Heart right ventricle (tissue), 16 donors: ENCODE results near the gene NACA. TPM values are rescaled to one million over a fixed set of nuclear protein-coding genes. Genes with fewer than 3 reads are reported as not detected.

ENCODE experiments used
- ATAC-seq, 8 donors: fragments of 200-7000 bp; cut with Tn5 transposase; one replicate each; pipeline ENCODE4 v1.9.1; 2020; ENCODE audit warnings: mild to moderate bottlenecking in 8 of 8, moderate library complexity in 8 of 8, moderate number of reproducible peaks in 1 of 8
- DNase-seq, 2 donors: peaks; one replicate each; pipeline ENCODE4 v3.0.0-alpha.2; 2020
- H3K27ac ChIP-seq, 10 donors: fragments of 200-600 bp; sonication (generic) in 2 of 10; one replicate each; pipeline versions ENCODE4 v1.5.0 to v1.8.0; 2020 to 2022; ENCODE audit warnings: mild to moderate bottlenecking in 3 of 10
- H3K27me3 ChIP-seq, 7 donors: fragments of 200-600 bp; one replicate each; pipeline ENCODE4 v1.8.0; 2021 to 2022; ENCODE audit warnings: mild to moderate bottlenecking in 2 of 7
- H3K36me3 ChIP-seq, 9 donors: fragments of 200-600 bp; sonication (generic) in 1 of 9; one replicate each; pipeline versions ENCODE4 v1.5.0 to v1.8.0; 2020 to 2022; ENCODE audit warnings: mild to moderate bottlenecking in 2 of 9
- H3K4me1 ChIP-seq, 9 donors: fragments of 200-600 bp; sonication (generic) in 1 of 9; one replicate each; pipeline versions ENCODE4 v1.5.0 to v1.8.0; 2020 to 2022; ENCODE audit warnings: mild to moderate bottlenecking in 4 of 9
- H3K4me3 ChIP-seq, 10 donors: fragments of 200-600 bp; sonication (generic) in 2 of 10; one replicate each; pipeline versions ENCODE4 v1.5.0 to v1.8.0; 2020 to 2022; ENCODE audit warnings: mild to moderate bottlenecking in 7 of 10, moderate library complexity in 2 of 10
- H3K9me3 ChIP-seq, 11 donors: fragments of 200-600 bp in 10 of 11; sonication (generic) in 2 of 11; one replicate each; pipeline versions ENCODE4 v1.5.0 to v1.8.0; 2013 to 2022; ENCODE audit warnings: mild to moderate bottlenecking in 2 of 11, control low read depth in 1 of 11, moderate library complexity in 1 of 11
- WGBS, 2 donors: extraction: QIAGEN DNeasy Blood & Tissue Kit; methylation state at CpG; one replicate each; pipeline ENCODE4 v1.1.7; 2013; ENCODE audit warnings: inconsistent platforms in 1 of 2; 5-methylcytosine and 5-hydroxymethylcytosine counted together
- intact Hi-C, 10 donors: fragments of 100-400 bp; cut with DNase I; formaldehyde crosslinking; loops; one replicate each; pipeline versions ENCODE4 v1.11.1 to v1.14.2; 2022
- polyA plus RNA-seq, 2 donors: library from polyadenylated mRNA; stranded (reverse); fragments of 200-250 nt; gene quantifications; one replicate each; pipeline ENCODE4 v1.2.3, GENCODE V29; 2013
- total RNA-seq, 10 donors: library from RNA; stranded (reverse); fragmentation: NEBNext Ultra II Directional in 3 of 10; extraction: Animal tissue kit (Norgen Biotek cat#: 25700) in 3 of 10; gene quantifications; one replicate each; pipeline versions ENCODE4 v1.2.1 to v1.2.4, GENCODE V29; 2021 to 2023
- TF ChIP-seq, protein P1 (sequence below), 9 donors: fragments of 200-600 bp; sonication (generic) in 2 of 9; IDR thresholded peaks; one replicate each; pipeline versions ENCODE4 v1.5.0 to v1.8.0; 2021 to 2022; ENCODE audit warnings: antibody characterized with exemption in 9 of 9, mild to moderate bottlenecking in 5 of 9, moderate library complexity in 1 of 9
- donor health status: Arrhythmogenic right ventricular cardiomyopathy.
- donor health status: ischemic (EF 13 %, LVEDD 7.1; RV severe dilation, severe dysfunction).
- donor health status: healthy with polysubstance abuse.
- donor health status: DM: no; HTN: yes; CAD: no.
- donor health status: DM: no; HTN: no; CAD: no.
- donor health status: ischemic (EF 25% LVEDD 6.9; RV normal size, moderate dysfunction).
- donor health status: ischemic (EF 25% LVEDD 5.7; RV mildly dilated, moderate dysfunction).
- donor health status: healthy.
- donor health status: DM: yes; HTN: yes; CAD: no.
- donor health status: Ischemic cardiomyopathy.
- donor health status: ischemic (EF 35%, LVEDD 5.7; RV mildly dilated, moderate dysfunction).
- donor health status: nonischemic (EF 11% LVEDD 7.7; RV severe dilation, severe dysfunction).
- donor health status: DM: yes; HTN: yes; CAD: no.
- donor health status: PGD.
- donor health status: ischemic (EF 29% LVEDD 5.4; RV normal size, mild dysfunction).
- donor health status: nonischemic (EF 23%, LVEDD 6.1; RV moderate dilation, normal function).

NACA gene
- total and polyA plus RNA-seq, 12 donors, result 476 to 1,249 (median 615) TPM

GRCh38 chr12:56676851-56677580 lies 48.1 kb downstream of the NACA start:
- DNase-seq, result no peak
- no peaks in the 10 kb centered on the region for H3K9me3 ChIP-seq
- H3K27me3 ChIP-seq, result no peaks in the 10 kb centered on the region
- peaks cover 0 to 72% (median 53%) of the 10 kb centered on the region in 9 donors for H3K4me1 ChIP-seq
- H3K4me3 ChIP-seq, result no peak overlapping the region
- TF ChIP-seq, protein P1, sequence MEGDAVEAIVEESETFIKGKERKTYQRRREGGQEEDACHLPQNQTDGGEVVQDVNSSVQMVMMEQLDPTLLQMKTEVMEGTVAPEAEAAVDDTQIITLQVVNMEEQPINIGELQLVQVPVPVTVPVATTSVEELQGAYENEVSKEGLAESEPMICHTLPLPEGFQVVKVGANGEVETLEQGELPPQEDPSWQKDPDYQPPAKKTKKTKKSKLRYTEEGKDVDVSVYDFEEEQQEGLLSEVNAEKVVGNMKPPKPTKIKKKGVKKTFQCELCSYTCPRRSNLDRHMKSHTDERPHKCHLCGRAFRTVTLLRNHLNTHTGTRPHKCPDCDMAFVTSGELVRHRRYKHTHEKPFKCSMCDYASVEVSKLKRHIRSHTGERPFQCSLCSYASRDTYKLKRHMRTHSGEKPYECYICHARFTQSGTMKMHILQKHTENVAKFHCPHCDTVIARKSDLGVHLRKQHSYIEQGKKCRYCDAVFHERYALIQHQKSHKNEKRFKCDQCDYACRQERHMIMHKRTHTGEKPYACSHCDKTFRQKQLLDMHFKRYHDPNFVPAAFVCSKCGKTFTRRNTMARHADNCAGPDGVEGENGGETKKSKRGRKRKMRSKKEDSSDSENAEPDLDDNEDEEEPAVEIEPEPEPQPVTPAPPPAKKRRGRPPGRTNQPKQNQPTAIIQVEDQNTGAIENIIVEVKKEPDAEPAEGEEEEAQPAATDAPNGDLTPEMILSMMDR (IDR thresholded peaks at IDR 0.05), result no peak
- peak in 1 of 8 donors; percentile 45 for ATAC-seq
- H3K27ac ChIP-seq, result no peak overlapping the region
- intact Hi-C loops, result no loop called here
- 83% methylated on average over 11 of the region's 11 CpGs for WGBS, 2 donors
- H3K36me3 ChIP-seq, result peaks cover 0 to 41% (median 7%) of the 10 kb centered on the region in 9 donors

DNA sequence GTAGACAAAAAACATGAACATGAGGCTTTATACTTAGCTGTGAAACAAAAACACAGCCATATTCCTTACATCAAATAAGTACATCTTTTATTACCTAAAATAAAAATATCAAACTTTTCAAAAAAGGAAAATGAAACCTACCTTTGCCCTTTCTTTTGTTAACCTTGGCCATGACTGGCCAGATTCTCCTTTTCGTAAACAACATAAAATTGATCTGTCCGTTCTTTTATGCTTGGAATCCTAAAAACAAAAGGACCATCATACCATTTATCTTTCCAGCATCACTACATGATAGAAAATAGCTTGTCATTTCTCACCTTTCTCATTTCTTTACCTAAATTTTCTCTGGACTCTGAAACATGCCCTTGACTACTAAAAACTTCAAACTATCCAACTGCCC lies 53.5 kb downstream of the NACA start:
- H3K36me3 ChIP-seq, result peaks cover 0 to 74% (median 45%) of the 10 kb centered on the region in 9 donors
- ATAC-seq, result no peak
- H3K9me3 ChIP-seq, result no peaks in the 10 kb centered on the region
- peaks cover 0 to 49% (median 20%) of the 10 kb centered on the region in 9 donors for H3K4me1 ChIP-seq
- TF ChIP-seq, protein P1 (IDR thresholded peaks at IDR 0.05), result no peak
- H3K4me3 ChIP-seq, result no peak overlapping the region
- DNase-seq, result no peak
- H3K27me3 ChIP-seq, result no peaks in the 10 kb centered on the region
- H3K27ac ChIP-seq, result no peak overlapping the region
- 90 to 92% methylated on average over 2 of the region's 2 CpGs for WGBS, 2 donors
- intact Hi-C loops, result no loop called here

DNA sequence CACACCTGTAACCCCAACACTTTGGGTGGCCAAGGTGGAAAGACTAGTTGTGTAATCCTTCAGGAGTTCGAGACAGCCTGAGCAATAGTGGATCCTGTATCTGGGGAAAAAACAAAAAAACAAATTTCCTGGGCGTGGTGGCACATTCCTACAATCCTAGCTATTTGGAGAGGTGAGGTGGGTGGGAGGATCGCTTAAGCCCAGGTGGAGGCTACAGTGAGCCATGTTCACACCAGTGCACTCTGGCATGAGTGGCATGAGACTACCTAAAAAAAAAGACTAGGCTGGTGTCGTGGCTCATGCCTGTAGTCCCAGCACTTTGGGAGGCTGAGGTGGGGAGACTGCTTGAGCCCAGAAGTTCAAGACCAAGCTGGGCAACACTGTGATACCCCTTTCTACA lies 54.3 kb downstream of the NACA start:
- ATAC-seq (no peak), DNase-seq (no peak)
- peaks cover 0 to 82% (median 53%) of the 10 kb centered on the region in 9 donors for H3K36me3 ChIP-seq
- no peak overlapping the region for H3K4me3 ChIP-seq
- H3K27me3 ChIP-seq, result no peaks in the 10 kb centered on the region
- H3K4me1 ChIP-seq, result peaks cover 0 to 41% (median 13%) of the 10 kb centered on the region in 9 donors
- TF ChIP-seq, protein P1 (IDR thresholded peaks at IDR 0.05), result no peak
- intact Hi-C loops, result no loop called here
- no peaks in the 10 kb centered on the region for H3K9me3 ChIP-seq
- no peak overlapping the region for H3K27ac ChIP-seq
- WGBS, 2 donors, result 84 to 86% methylated on average over 4 of the region's 4 CpGs

DNA sequence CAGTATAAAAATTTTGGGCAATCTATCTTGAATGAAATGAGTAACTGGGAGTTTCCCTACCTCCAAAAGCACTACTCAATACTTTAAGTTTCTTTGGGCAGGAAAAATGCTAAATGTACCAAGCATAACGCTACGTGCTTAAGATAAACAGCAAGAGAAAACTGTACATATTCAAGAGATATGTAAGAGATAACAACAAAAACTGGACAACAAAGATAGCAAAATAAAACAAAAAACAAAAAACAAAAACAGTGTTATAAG lies 57.0 kb downstream of the NACA start:
- Histone ChIP-seq H3K27me3 (no peaks in the 10 kb centered on the region), H3K4me1 (peaks cover 0 to 29% (median 8%) of the 10 kb centered on the region in 9 donors), H3K36me3 (peaks cover 0 to 100% (median 72%) of the 10 kb centered on the region in 9 donors), H3K27ac (no peak overlapping the region), H3K9me3 (no peaks in the 10 kb centered on the region), H3K4me3 (no peak overlapping the region)
- 88 to 94% methylated on average over 2 of the region's 2 CpGs for WGBS, 2 donors
- DNase-seq, result no peak
- no peak for ATAC-seq
- intact Hi-C loops, result no loop called here
- TF ChIP-seq, protein P1 (IDR thresholded peaks at IDR 0.05), result no peak

Other genes with a start within 250 kb of the NACA start
- gene GLS2, start 237.1 kb downstream of the NACA start, total RNA-seq, result 1 to 10 TPM in 2 of 10 donors, under 1 TPM in 8; 0.19 to 1.4 (median 0.52) TPM
- under 1 TPM; 0.22 to 0.59 TPM for gene GLS2, start 237.1 kb downstream of the NACA start, polyA plus RNA-seq
- gene RBMS2, start 203.5 kb downstream of the NACA start, total RNA-seq, result 10 to 100 TPM; 24.5 to 39.6 (median 31.5) TPM
- gene RBMS2, start 203.5 kb downstream of the NACA start, polyA plus RNA-seq, result 10 to 100 TPM in 1 of 2 donors, 1 to 10 TPM in 1; 6.4 to 13.5 TPM
- 10 to 100 TPM; 28.7 to 58.7 (median 42.6) TPM for gene BAZ2A, start 95.0 kb downstream of the NACA start, total RNA-seq
- gene BAZ2A, start 95.0 kb downstream of the NACA start, polyA plus RNA-seq, result 10 to 100 TPM in 1 of 2 donors, 1 to 10 TPM in 1; 8.8 to 52.4 TPM
- gene ATP5F1B, start 79.3 kb downstream of the NACA start, total RNA-seq, result 1,000 to 10,000 TPM; 2,092 to 3,612 (median 3,330) TPM
- 1,000 to 10,000 TPM; 1,003 to 1,981 TPM for gene ATP5F1B, start 79.3 kb downstream of the NACA start, polyA plus RNA-seq
- gene PTGES3, start 37.0 kb downstream of the NACA start, total RNA-seq, result 100 to 1,000 TPM in 9 of 10 donors, 10 to 100 TPM in 1; 100.0 to 139 (median 110) TPM
- 10 to 100 TPM; 43.7 to 92.3 TPM for gene PTGES3, start 37.0 kb downstream of the NACA start, polyA plus RNA-seq
- gene PRIM1, start 27.0 kb upstream of the NACA start, total RNA-seq, result 1 to 10 TPM; 1.8 to 4.7 (median 3.2) TPM
- gene PRIM1, start 27.0 kb upstream of the NACA start, polyA plus RNA-seq, result 1 to 10 TPM; 1.9 to 3.0 TPM
- under 1 TPM in 2 of 10 donors, not detected in 8; 0.15 to 0.42 TPM for gene HSD17B6, start 38.0 kb upstream of the NACA start, total RNA-seq
- gene HSD17B6, start 38.0 kb upstream of the NACA start, polyA plus RNA-seq, result under 1 TPM in 1 of 2 donors, not detected in 1; 0.13 TPM
- under 1 TPM in 2 of 10 donors, not detected in 8; 0.14 to 0.28 TPM for gene SDR9C7, start 209.1 kb upstream of the NACA start, total RNA-seq
- under 1 TPM; 0.04 to 0.29 TPM for gene SDR9C7, start 209.1 kb upstream of the NACA start, polyA plus RNA-seq
- gene RDH16, start 232.3 kb upstream of the NACA start, total RNA-seq, result under 1 TPM in 8 of 10 donors, not detected in 2; 0.12 to 0.32 (median 0.23) TPM
- gene RDH16, start 232.3 kb upstream of the NACA start, polyA plus RNA-seq, result under 1 TPM; 0.12 to 0.59 TPM